ENCODE measurements around the gene METAP2.

DNA sequence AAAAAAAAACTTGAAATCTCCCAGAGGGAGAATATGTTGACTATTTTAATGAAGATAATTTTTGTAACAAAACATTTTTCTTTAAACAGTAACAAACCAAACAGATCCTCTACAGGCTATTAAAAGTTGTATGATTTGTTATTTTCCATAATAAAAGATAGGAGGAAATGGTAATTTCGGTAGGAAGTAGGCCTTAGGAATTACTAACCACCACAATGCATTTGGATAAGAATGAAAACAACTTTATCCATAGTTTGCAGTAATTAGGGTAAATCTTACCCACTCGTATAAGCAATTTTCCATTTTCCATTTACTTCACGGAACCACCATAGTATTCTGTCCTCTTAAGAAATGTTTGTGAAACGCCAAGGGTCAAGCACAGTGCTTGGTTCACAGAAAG, 71.4 kb downstream of the METAP2 start:
- TF ChIP-seq EZH2phosphoT487 (IDR thresholded peaks at IDR 0.05; ENCODE audit: unreplicated experiment): no peak
- TF ChIP-seq EZH2 (IDR thresholded peaks at IDR 0.05; ENCODE audit: low read depth, unreplicated experiment): no peak
- no peak for TF ChIP-seq ZNF331 (CRISPR knock-in tag; IDR thresholded peaks at IDR 0.05; ENCODE audit: low read depth)
- TF ChIP-seq, protein P1, sequence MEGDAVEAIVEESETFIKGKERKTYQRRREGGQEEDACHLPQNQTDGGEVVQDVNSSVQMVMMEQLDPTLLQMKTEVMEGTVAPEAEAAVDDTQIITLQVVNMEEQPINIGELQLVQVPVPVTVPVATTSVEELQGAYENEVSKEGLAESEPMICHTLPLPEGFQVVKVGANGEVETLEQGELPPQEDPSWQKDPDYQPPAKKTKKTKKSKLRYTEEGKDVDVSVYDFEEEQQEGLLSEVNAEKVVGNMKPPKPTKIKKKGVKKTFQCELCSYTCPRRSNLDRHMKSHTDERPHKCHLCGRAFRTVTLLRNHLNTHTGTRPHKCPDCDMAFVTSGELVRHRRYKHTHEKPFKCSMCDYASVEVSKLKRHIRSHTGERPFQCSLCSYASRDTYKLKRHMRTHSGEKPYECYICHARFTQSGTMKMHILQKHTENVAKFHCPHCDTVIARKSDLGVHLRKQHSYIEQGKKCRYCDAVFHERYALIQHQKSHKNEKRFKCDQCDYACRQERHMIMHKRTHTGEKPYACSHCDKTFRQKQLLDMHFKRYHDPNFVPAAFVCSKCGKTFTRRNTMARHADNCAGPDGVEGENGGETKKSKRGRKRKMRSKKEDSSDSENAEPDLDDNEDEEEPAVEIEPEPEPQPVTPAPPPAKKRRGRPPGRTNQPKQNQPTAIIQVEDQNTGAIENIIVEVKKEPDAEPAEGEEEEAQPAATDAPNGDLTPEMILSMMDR (conservative IDR thresholded peaks at IDR 0.05; ENCODE audit: low read depth in 2 of 2): no peak
- TF ChIP-seq, protein P2, sequence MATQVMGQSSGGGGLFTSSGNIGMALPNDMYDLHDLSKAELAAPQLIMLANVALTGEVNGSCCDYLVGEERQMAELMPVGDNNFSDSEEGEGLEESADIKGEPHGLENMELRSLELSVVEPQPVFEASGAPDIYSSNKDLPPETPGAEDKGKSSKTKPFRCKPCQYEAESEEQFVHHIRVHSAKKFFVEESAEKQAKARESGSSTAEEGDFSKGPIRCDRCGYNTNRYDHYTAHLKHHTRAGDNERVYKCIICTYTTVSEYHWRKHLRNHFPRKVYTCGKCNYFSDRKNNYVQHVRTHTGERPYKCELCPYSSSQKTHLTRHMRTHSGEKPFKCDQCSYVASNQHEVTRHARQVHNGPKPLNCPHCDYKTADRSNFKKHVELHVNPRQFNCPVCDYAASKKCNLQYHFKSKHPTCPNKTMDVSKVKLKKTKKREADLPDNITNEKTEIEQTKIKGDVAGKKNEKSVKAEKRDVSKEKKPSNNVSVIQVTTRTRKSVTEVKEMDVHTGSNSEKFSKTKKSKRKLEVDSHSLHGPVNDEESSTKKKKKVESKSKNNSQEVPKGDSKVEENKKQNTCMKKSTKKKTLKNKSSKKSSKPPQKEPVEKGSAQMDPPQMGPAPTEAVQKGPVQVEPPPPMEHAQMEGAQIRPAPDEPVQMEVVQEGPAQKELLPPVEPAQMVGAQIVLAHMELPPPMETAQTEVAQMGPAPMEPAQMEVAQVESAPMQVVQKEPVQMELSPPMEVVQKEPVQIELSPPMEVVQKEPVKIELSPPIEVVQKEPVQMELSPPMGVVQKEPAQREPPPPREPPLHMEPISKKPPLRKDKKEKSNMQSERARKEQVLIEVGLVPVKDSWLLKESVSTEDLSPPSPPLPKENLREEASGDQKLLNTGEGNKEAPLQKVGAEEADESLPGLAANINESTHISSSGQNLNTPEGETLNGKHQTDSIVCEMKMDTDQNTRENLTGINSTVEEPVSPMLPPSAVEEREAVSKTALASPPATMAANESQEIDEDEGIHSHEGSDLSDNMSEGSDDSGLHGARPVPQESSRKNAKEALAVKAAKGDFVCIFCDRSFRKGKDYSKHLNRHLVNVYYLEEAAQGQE (IDR thresholded peaks at IDR 0.05; ENCODE audit: unreplicated experiment): no peak
- no peak for TF ChIP-seq CREB1 (CRISPR knock-in tag; IDR thresholded peaks at IDR 0.05; ENCODE audit: low read depth)
- no peak for TF ChIP-seq POLR2AphosphoS5 (IDR thresholded peaks at IDR 0.05; ENCODE audit: low read depth)
- TF ChIP-seq NANOG (IDR thresholded peaks at IDR 0.05; ENCODE audit: borderline replicate concordance): peak; percentile 84
- TF ChIP-seq STAT1 (IDR thresholded peaks at IDR 0.05; ENCODE audit: unreplicated experiment): no peak

Data from GM23338 (cell line).